GM18498 (cell line): ENCODE results near the gene STYXL1.

Experiments used
- ATAC-seq: cut with Tn5 transposase; IDR thresholded peaks from one replicate; pipeline ENCODE4 v1.9.1; 2021; ENCODE audit warnings: mild to moderate bottlenecking, moderate library complexity; ENCODE audit not compliant: unreplicated experiment

The STYXL1 gene

GRCh38 chr7:75994388-75995051, 53.3 kb downstream of the STYXL1 start, which contains the start of gene TMEM120A:
Gene TMEM120A, minus strand, starts transcription at chr7:75994595. Its CDS starts 25 bp downstream, at chr7:75994570.
- ATAC-seq = peak; percentile 98

- peak; percentile 3 for ATAC-seq
These were observed 54.0 kb downstream of the STYXL1 start for GRCh38 chr7:75993689-75994387.

- ATAC-seq = no peak
These were observed 55.6 kb downstream of the STYXL1 start for GRCh38 chr7:75992083-75992755.

GRCh38 chr7:75991531-75992082, 56.2 kb downstream of the STYXL1 start:
- ATAC-seq = no peak

GRCh38 chr7:75989500-75990388, 58.1 kb downstream of the STYXL1 start:
- no peak for ATAC-seq

- ATAC-seq = no peak
These were observed 59.0 kb downstream of the STYXL1 start for GRCh38 chr7:75988568-75989499.

- no peak for ATAC-seq
These were observed 59.8 kb downstream of the STYXL1 start for GRCh38 chr7:75987805-75988567.

- ATAC-seq = no peak
These were observed 60.6 kb downstream of the STYXL1 start for GRCh38 chr7:75987026-75987804.

- no peak for ATAC-seq
These were observed 61.5 kb downstream of the STYXL1 start for GRCh38 chr7:75986147-75986781.

- no peak for ATAC-seq
These were observed 62.2 kb downstream of the STYXL1 start for GRCh38 chr7:75985518-75986146.

GRCh38 chr7:75985009-75985517, 62.7 kb downstream of the STYXL1 start:
- no peak for ATAC-seq

GRCh38 chr7:75984130-75985008, 63.4 kb downstream of the STYXL1 start:
- no peak for ATAC-seq

- ATAC-seq = no peak
These were observed 64.2 kb downstream of the STYXL1 start for GRCh38 chr7:75983471-75984129.

- ATAC-seq = no peak
These were observed 65.3 kb downstream of the STYXL1 start for GRCh38 chr7:75982306-75983064.
